Activated T-cell treated with anti-CD3 and anti-CD28 coated beads for 4 hours (primary cell): ENCODE data around the gene DCUN1D3.
A peak's percentile ranks its signal among the peaks of the same experiment; 100 is the strongest.
"Not testable (repeated sequence)": the region's sequence is repeated elsewhere in the genome, so short reads cannot be mapped to it uniquely, and the experiment has no call there.

Experiments
- DNase-seq: peaks from one replicate; pipeline ENCODE4 v3.0.0-alpha.2; 2020

Gene DCUN1D3

DNA sequence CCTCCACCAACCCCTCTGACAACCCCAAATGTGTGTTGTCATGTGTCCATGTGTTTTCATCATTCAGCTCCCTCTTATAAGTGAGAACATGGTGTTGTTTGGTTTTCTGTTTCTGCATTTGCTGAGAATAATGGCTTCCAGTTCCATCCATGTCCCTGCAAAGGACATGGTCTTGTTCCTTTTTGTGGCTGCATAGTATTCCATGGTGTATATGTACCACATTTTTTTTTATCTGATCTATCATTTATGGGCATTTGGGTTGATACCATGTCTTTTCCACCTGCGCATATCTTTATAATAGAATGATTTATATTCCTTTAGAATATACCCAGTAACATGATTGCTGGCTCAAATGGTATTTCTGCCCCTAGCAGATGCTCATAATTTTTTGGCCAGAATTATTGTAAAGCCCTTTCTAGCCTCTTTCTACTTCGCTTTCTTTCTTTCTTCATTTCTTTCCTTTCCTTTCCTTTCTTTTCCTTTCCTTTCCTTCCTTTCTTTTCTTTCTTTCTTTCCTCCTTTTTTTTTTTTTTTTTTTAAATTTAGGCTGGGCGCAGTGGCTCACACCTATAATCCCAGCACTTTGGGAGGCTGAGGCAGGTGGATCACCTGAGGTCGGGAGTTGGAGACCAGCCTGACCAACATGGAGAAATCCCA, 81.1 kb downstream of the DCUN1D3 start:
- DNase-seq: no peak

DNA sequence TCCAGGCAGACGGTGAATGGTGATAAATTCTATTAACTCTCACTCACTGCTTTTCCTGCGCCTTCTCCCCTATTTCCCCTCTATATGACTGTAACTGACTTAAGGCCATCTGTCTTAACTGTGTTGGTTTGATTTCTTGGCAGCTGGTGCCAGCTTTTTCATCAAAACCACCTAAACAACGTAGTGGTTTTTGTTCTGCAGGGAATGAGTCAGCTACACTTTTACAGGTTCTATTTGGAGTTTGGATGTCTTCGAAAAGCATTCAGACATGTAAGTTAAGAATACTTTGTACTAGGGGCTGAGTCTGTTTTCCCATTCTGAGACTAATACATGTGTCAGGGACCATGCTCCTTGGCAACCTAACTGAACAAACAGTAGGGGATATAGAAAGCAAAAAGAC, 85.4 kb downstream of the DCUN1D3 start:
- no peak for DNase-seq

DNA sequence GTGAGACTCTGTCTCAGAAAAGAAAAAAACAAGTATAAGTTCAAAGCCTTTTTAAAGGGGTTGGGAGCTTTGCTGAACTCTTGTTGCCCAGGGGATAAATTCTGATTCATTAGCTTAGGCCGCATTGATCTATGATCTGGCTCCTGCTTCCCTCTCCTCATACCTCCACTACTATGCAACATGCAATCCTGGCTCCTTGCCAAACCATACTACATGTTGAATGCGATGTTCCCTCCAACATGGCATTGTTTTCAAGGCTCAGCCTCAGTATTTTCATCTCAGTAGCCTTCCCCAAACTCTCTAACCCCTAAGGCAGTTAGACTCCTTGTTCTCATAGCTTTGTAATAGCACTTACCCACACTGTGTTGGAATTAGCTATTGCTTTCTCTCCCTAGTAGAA, 87.6 kb downstream of the DCUN1D3 start:
- DNase-seq: no peak

DNA sequence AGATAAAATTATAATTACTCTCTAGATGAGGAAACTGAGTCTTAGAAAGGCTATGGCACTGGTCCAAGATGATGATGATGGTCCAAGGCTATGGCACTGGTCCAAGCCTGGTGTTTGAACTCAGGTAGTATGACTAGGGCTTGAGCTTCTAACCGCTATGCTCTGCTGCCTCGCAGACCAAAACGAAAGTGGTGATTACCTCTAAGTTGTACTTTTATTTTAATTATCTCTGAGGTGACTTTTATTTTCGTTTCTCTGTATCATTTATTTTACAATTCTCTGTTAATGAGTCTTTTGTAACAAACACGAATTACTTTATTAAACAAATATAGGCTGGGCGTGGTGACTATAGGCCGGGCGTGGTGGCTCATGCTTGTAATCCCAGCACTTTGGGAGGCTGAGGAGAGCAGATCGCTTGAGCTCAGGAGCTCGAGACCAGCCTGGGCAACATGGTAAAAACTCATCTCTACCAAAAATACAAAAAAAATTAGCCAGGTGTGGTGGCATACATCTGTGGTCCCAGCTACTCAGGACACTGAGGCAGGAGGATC, 88.2 kb downstream of the DCUN1D3 start:
- DNase-seq: no peak

DNA sequence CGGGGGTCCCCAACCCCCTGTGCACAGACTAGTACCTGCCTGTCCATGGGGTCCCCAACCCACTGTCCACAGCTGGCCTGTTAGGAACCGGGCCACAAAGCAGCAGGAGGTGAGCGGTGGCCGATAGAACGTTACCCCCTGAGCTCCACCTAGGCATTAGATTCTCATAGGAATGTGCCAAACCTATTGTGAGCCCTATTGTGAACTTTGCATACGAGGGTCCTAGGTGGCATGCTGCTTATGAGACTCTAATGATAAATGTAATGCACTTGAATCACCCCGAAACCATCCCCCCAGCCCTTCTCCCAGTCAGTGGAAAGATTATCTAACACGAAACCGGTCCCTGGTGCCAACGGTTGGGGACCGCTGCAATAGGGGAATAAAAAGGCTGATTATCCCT, 92.3 kb downstream of the DCUN1D3 start:
- no peak for DNase-seq

DNA sequence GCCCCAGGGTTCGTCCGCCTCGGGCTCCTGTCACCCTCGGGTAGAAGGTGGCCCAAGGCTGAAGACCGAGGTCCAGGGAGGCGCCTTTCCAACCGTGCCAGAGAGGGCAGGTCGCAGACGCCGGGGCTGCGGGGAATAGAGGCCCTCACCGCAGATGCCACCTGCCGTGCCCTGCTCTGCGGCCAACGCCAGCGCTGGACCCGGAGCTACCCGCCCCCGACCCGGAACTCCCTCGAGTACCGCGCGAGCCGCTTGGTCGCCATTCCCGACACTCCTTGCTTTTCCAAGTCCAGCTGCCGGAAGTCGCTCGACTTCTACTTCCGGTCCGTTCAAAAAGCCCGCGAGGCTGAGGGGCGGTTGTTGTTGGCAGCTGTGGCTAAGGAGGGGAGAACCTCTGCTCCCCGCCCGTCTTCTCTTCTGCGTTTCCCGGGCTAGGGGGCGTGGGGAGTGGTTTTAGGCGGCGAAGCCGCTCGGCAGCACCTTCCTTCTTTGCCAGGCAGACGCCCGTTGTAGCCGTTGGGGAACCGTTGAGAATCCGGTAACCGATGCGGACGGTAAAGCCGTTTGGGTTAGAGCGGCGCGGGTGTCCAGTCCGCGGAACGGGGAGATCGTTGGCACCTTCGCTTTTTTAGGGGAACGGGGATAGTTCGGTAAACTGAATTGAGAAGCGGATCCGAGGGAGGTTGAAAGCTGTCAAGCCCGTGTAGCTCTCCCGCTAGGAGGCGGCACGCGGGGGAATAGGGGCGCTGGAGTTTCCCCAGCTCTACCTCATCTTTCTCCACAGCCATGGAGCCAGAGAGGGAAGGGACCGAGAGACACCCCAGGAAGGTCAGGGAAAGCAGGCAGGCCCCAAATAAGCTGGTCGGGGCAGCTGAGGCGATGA, 93.7 kb downstream of the DCUN1D3 start, which contains the start of the genes ERI2 and REXO5:
Gene ERI2, minus strand, starts transcription at position 305 of the 883 bp plus-strand sequence. Its CDS starts 42 bp downstream, at position 263.
Gene REXO5, plus strand, starts transcription at position 360 of the 883 bp plus-strand sequence. Its CDS starts 427 bp downstream, at position 787.
- DNase-seq: peak; percentile 56

DNA sequence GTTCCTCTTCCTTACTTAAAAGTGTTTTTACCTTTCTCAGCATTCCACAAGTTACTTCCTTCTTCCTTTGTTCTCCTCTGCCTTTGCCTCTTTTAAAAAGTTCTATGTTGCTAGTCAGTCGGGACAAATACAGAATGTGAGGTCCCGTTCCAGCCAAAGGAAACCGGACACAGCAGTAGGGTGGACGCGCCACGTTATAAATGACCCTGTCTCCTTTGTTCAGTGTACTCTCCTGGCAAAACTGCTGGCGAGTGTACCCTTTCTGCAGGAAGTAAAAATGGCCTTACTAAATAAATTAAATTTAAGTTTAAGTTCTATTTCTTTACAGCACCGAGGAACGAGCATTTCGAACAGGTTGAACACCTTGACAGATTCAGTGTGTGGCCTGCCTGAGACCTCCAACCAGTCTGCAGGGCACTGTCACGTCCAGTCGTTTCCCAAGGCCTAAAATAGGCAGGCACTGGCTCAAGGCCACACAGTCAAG, 94.4 kb downstream of the DCUN1D3 start:
- DNase-seq: not testable (repeated sequence)
